Activated T-cell treated with anti-CD3 and anti-CD28 coated beads for 24 hours (primary cell): ENCODE results near the gene ASB1.

ENCODE experiments used
- DNase-seq: peaks from one replicate; pipeline ENCODE4 v3.0.0-alpha.2; 2020; ENCODE audit warnings: low read depth

ASB1 gene

DNA sequence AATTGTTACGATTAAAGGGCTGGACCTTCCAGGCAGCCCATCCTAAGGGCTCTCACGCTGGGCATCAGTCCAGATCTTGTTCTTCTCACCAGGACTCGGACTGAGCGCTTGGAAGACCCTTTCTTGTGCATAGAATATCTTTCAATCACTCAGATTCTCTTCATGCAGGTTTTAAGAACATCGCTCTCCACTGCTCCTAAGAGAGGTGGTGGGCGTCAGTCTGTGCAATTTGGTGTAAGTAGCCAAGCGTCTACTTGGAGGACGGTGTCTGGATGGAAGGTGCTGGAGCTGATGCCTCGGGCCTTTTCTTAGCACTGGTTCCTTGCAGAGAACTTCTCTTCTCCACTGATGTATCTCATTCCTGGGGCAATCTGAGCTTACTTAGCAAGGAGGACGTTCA lies 68.7 kb downstream of the ASB1 start:
- DNase-seq: no peak

DNA sequence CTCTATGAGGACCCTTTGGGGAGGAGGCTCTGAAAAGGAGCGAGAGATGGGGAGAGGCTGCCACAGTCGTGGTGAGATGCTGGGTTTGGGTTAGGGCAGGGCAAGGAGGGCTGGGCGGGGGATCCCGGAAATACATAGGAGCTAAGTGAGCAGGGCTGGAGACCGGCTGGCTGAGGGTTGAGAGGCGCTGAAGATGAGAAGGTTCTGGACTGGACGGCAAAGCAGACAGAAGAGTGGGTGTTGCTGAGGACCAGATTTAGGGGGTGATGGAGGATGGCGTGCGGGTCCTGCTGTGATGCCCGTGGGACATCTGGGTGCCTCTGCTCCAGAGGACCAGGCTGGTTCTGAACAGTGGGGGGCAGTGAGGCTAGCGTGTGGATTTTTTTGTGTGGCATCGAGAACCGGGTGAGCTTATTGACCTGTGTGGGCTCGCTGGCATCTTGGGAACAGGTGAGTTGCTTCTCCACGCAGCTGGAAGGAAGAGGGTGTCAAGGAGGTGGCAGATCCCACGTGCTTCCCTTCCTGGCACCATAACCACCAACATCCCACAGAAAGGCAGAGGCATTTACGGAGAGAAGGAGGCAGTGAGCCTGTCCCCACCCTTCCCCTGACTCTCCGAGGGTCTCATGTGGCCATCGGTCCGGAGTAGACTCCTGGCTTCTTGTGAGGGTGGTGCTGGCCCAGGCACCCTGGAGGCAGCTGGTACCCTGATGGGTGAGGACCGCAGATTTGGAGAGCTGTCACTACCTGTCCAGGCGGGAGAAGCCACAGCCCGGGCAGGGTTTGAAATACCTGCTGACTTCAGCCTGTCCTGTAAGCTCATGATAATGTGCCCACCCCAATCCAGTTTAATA lies 70.3 kb downstream of the ASB1 start:
- DNase-seq: no peak

DNA sequence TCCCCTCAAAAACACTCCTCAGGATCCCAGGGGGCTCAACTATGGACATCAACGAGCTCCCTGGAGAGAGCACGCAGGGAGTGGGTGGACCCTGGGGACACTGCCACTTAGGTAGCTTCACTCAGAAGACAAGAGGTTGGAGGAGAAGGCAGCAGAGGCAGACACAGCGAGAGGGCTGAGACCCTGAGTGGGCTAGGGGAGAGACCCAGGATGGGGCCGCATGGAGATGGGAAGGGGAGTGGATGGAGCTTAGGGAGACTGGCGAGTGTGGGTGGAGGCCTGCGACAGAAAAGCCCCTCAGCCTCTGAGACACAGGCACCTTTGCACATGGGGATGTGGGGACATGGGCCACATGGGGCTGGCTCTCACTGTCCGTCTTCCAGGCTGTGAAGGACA lies 70.9 kb downstream of the ASB1 start:
- no peak for DNase-seq

DNA sequence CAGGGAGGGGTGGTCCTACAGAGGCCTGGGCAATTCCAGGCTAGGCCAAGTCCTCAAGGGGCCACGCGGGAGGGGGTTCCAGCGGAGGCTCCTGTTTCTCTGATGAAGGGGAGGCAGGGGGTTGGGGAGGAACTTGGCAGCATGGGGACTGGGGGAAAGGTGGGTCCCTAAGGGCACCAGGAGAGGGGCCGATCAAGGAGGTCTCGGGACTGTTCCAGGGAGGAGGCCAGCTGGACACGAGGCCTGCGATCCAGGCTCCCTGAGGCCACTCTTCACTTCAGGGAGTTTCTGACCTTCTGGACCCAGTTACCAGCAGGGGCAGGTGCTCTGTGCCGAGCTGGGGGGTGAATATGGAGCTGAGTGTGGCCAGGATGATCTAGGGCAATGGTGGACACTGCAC lies 71.5 kb downstream of the ASB1 start:
- no peak for DNase-seq

DNA sequence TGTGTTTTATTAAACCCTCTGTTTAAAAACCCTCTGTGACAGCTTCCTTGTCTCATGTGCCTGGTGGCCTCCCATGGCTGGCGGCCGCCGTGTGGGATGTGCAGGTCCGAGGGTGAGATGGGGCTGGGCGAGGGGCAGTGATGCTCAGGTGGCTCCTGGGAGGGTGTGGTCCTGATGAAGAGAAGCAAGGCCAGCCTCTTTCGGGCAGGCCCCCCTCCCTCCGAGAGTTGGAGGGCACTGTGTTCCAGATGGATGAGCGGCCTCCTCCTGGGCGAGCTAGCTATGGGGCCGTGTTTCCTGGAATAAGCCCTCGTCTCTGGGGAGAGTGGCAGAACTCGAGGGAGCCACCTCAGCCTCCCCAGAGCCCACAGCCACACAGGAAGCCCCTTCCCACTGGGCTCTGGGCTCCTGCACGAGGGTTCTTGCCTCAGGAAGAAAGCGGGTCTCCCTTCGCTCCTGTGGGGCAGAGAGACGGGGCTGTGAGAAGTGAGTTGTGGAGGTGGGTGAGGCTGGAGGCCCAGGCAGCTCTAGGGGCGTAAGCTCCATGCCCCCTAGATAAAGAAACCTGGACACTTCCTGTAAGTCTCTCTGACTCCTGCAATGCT lies 72.1 kb downstream of the ASB1 start:
- DNase-seq: no peak

DNA sequence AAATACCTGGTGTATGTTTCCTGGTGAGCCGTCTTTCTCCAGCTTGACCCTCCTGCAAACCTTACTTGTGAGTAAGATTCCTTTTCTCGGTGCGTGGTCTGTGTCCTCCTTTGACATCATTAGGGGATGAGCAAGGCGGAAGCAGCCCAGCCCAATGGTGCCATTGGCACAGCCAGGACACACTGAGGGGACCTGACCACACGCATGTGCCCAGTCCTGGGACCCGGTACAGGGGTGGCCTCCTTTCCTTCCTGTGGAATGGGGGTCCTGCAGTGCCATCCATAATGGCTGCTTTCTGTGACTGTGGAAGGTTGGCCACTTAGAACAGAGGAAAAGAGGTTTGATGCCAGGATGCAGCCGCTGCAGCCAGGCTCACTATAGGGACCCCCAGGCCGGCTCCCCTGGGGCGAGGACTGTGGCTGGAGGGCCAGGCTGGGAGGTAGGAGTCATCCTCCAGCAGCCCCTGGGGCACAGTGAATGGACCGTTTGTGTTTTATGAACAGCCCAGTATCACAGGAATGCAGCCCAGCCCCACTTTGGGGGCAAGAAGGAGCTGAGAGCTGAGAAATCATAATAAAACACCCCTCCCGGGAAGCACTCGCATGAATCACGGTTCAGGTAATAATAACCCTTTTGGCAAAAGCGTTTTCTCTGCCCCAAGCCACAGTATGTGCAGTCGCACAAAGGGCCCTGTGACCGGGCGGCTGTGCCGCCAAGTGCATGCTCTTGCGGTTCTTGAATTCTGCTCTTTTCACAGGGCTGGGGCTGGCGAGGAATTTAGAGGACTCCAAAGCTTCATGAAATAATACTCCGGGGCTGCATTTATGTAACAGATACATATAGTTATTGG lies 73.2 kb downstream of the ASB1 start:
- no peak for DNase-seq

DNA sequence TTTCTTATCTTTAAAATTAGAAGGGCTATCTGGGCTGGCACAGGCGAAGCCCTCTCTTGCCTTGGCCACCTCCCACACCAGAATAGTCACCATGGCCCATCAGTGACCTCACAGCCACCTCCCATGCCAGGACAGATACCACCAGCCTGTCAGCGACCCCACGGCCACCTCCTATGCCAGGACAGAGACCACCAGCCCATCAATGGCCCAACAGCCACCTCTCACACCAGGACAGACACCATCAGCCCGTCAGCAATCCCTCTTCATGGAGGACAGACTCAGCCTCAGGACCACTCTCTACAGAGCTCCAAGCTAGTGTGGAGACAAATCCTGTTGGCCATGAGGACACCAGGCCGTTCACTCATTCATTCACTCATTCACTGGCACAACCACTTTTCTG lies 74.6 kb downstream of the ASB1 start:
- DNase-seq: no peak
